CD8-positive, alpha-beta memory T cell (primary cell): Measurements from ENCODE around the gene TMEM125. TPM values are rescaled to one million over a fixed set of nuclear protein-coding genes. Genes with fewer than 3 reads are reported as not detected.

Experiments used
- CTCF ChIA-PET: fragments of 350-600 bp; sonication (Branson Sonifier 250); formaldehyde crosslinking; loops from one replicate; lab custom pipeline; 2021; ENCODE audit warnings: antibody characterized with exemption; lab: Charles Lee
- POLR2A ChIA-PET: fragments of 350-600 bp; sonication (Branson Sonifier 250); formaldehyde crosslinking; loops from one replicate; lab custom pipeline; 2021; ENCODE audit warnings: antibody characterized with exemption; lab: Charles Lee
- DNase-seq, 5 donors: peaks; one replicate each; pipeline versions ENCODE4 v3.0.0 to v3.0.0-alpha.2; 2020 to 2022; ENCODE audit warnings: mixed read lengths in 1 of 5
- H3K27ac ChIP-seq: one replicate; pipeline ENCODE4 v1.7.0; 2013; ENCODE audit warnings: low read depth, mild to moderate bottlenecking, low read length, moderate library complexity
- H3K27me3 ChIP-seq: 2 replicates; pipeline ENCODE4 v1.7.0; 2013; ENCODE audit warnings: low read length, mild to moderate bottlenecking; ENCODE audit not compliant: insufficient read depth, poor library complexity, severe bottlenecking
- H3K36me3 ChIP-seq: 2 replicates; pipeline ENCODE4 v1.7.0; 2013; ENCODE audit warnings: mild to moderate bottlenecking, low read length, moderate library complexity; ENCODE audit not compliant: insufficient read depth
- H3K4me1 ChIP-seq: 2 replicates; pipeline ENCODE4 v1.7.0; 2013; ENCODE audit warnings: mild to moderate bottlenecking, low read length, moderate library complexity; ENCODE audit not compliant: insufficient read depth
- H3K4me3 ChIP-seq: 2 replicates; pipeline ENCODE4 v1.7.0; 2013; ENCODE audit warnings: mild to moderate bottlenecking, low read length
- H3K9me3 ChIP-seq: 2 replicates; pipeline ENCODE4 v1.7.0; 2013; ENCODE audit warnings: mild to moderate bottlenecking, low read length
- H3K27ac Mint-ChIP-seq, 8 donors: one replicate each; pipeline ENCODE4 v1.8.0; 2020 to 2021; ENCODE audit warnings: mixed read lengths in 8 of 8, mild to moderate bottlenecking in 6 of 8, inconsistent platforms in 3 of 8, moderate library complexity in 3 of 8
- H3K27me3 Mint-ChIP-seq, 2 donors: one replicate each; pipeline ENCODE4 v1.8.0; 2020 to 2021; ENCODE audit warnings: mixed read lengths in 2 of 2, mild to moderate bottlenecking in 1 of 2, moderate library complexity in 1 of 2
- H3K36me3 Mint-ChIP-seq, 3 donors: one replicate each; pipeline ENCODE4 v1.8.0; 2020 to 2021; ENCODE audit warnings: mixed read lengths in 3 of 3, inconsistent platforms in 1 of 3, mild to moderate bottlenecking in 1 of 3
- H3K4me1 Mint-ChIP-seq, 3 donors: one replicate each; pipeline ENCODE4 v1.8.0; 2020 to 2021; ENCODE audit warnings: mixed read lengths in 3 of 3, inconsistent platforms in 1 of 3, mild to moderate bottlenecking in 1 of 3
- H3K4me3 Mint-ChIP-seq, 7 donors: one replicate each; pipeline ENCODE4 v1.8.0; 2020 to 2021; ENCODE audit warnings: mixed read lengths in 7 of 7, mild to moderate bottlenecking in 6 of 7, moderate library complexity in 4 of 7, inconsistent platforms in 2 of 7
- H3K9me3 Mint-ChIP-seq, 5 donors: one replicate each; pipeline ENCODE4 v1.8.0; 2020 to 2022; ENCODE audit warnings: mixed read lengths in 5 of 5, mild to moderate bottlenecking in 3 of 5, moderate library complexity in 2 of 5, inconsistent platforms in 1 of 5
- polyA plus RNA-seq: library from polyadenylated mRNA; unstranded; fragments of 300-500 nt; fragmentation: Illumina TruSeq; gene quantifications from one replicate; pipeline ENCODE4 v1.2.3, GENCODE V29; 2021
- total RNA-seq, 2 experiments: library from RNA; stranded (reverse); gene quantifications; one replicate each; pipeline ENCODE4 v1.2.3, GENCODE V29; 2021

Gene TMEM125
- total and polyA plus RNA-seq, 3 experiments from 2014 or later = not detected

DNA sequence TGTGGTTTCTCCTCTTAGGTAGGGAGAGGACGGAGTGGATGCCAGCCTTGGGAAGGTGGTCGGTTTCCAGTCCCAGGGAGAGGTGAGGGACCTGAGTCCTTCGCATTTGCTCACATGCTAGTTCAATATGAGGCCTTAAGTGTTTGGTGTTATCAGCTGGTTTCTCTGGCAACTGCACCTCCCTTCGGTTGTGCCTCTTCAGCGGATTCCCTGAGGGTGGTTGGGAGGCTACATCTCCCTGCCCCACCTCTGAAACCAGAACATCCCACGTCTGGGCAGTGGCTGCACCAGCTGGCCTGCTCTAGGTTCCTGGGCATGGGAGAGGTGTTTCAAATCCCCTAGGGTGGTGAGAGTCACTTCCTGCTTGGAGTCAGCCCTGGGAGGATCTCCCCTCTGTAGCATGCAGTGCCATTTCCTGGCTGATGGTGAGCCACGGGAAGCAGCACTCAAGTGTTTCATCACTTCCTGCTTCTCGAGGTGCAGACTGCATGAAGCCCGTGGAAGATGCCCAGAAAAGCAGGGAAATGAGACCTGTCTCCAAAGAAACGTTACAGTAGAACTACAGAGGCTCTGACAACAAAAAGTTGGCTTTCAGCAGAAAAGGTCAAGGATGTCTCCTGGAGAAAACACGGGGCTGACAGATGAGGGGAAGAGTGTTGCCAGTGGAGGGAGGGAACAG is 4.5 kb downstream of the TMEM125 start:
- Mint-ChIP-seq H3K9me3 (peaks cover 0 to 8% (median 0%) of the 10 kb centered on the region in 5 donors), H3K4me1 (peaks cover 16 to 29% (median 25%) of the 10 kb centered on the region in 3 donors), H3K27ac (peak overlapping the region in 7 of 8 donors; percentile 24 to 88 (median 53)), H3K27me3 (peaks cover 13 to 35% of the 10 kb centered on the region in 2 donors), H3K36me3 (no peaks in the 10 kb centered on the region), H3K4me3 (peak overlapping the region in 4 of 7 donors; percentile 45 to 74 (median 60))
- H3K27ac ChIP-seq = no peak overlapping the region
- peaks cover 10% of the 10 kb centered on the region for H3K4me1 ChIP-seq
- ChIA-PET POLR2A (no interaction called here), CTCF (no interaction called here)
- peak overlapping the region; percentile 10 for H3K4me3 ChIP-seq
- peak in 1 of 5 donors; percentile 28 for DNase-seq
- H3K27me3 ChIP-seq = no peaks in the 10 kb centered on the region
- H3K36me3 ChIP-seq = no peaks in the 10 kb centered on the region
- H3K9me3 ChIP-seq = no peaks in the 10 kb centered on the region

DNA sequence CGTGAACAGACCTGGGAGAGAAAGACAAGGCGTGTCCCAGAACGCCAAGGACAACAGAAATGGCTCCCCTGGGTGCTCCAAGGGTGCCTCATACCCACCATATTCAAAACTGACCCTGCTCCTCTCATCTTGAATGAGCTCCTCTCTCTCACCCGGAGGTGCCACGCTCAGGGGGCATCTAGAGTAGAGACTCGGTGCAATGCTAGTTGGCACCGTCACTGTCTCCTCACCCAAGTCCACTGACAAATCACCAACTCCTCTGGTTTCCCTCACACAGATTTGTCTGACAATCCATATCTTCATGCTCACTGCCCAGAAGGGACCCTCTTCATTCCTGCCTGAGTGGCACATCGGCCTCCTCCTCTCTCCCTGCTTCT is 5.0 kb downstream of the TMEM125 start:
- CTCF ChIA-PET = no interaction called here
- H3K36me3 ChIP-seq = no peaks in the 10 kb centered on the region
- no peak overlapping the region for H3K27ac ChIP-seq
- POLR2A ChIA-PET = no interaction called here
- H3K27me3 ChIP-seq = no peaks in the 10 kb centered on the region
- Mint-ChIP-seq H3K4me3 (peak overlapping the region in 4 of 7 donors; percentile 45 to 74 (median 60)), H3K27me3 (peaks cover 13 to 31% of the 10 kb centered on the region in 2 donors), H3K4me1 (peaks cover 16 to 29% (median 25%) of the 10 kb centered on the region in 3 donors), H3K36me3 (no peaks in the 10 kb centered on the region), H3K27ac (peak overlapping the region in 4 of 8 donors; percentile 38 to 88 (median 80)), H3K9me3 (peaks cover 0 to 8% (median 0%) of the 10 kb centered on the region in 5 donors)
- H3K4me3 ChIP-seq = peak overlapping the region; percentile 10
- no peak for DNase-seq
- peaks cover 10% of the 10 kb centered on the region for H3K4me1 ChIP-seq
- no peaks in the 10 kb centered on the region for H3K9me3 ChIP-seq

DNA sequence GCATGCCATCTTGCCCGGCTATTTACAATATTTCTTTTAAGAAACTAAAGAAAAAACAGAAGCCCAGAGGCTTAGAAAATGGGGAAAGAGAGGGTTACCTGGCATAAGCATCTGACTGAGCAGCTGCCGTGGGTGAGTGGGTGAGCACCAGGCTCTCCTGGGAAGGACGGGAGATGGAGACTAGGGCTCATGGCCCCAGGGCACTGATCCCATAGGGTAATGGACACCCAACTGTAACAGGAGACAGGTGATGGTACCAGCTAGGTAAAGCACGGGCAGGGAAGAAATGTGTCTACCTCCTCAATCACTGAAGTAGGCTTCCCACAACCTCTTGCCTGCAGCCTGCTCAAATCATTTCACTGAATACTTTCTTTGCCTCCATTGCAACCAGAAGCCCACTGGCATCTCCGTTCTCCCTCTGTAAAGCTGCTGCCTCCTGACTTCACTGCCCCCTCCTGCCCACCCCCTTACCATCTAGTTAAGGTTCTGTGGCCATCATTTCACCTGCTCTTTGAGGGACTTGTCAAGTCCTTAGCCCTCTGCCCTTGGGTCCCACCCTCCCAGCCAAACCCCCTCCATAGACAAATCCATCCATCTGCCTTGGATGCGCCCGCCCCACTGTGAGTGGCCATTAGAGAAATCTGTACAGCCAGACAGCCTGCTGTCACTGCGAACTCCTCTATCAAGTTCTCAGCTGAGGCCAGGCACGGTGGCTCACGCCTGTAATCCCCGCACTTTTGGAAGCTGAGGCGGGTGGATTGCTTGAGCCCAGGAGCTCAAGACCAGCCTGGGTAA is 6.2 kb downstream of the TMEM125 start:
- H3K27me3 ChIP-seq = no peaks in the 10 kb centered on the region
- POLR2A ChIA-PET = no interaction called here
- H3K27ac Mint-ChIP-seq = no peak overlapping the region
- DNase-seq = peak in 1 of 5 donors; percentile 23
- no peaks in the 10 kb centered on the region for H3K36me3 Mint-ChIP-seq
- peaks cover 0 to 8% (median 0%) of the 10 kb centered on the region in 5 donors for H3K9me3 Mint-ChIP-seq
- peaks cover 13 to 33% of the 10 kb centered on the region in 2 donors for H3K27me3 Mint-ChIP-seq
- H3K27ac ChIP-seq = no peak overlapping the region
- H3K4me1 ChIP-seq = peaks cover 10% of the 10 kb centered on the region
- no peaks in the 10 kb centered on the region for H3K9me3 ChIP-seq
- H3K4me3 ChIP-seq = no peak overlapping the region
- H3K4me1 Mint-ChIP-seq = peaks cover 10 to 17% (median 13%) of the 10 kb centered on the region in 3 donors
- CTCF ChIA-PET = no interaction called here
- H3K4me3 Mint-ChIP-seq = peak overlapping the region in 1 of 7 donors; percentile 8
- no peaks in the 10 kb centered on the region for H3K36me3 ChIP-seq

DNA sequence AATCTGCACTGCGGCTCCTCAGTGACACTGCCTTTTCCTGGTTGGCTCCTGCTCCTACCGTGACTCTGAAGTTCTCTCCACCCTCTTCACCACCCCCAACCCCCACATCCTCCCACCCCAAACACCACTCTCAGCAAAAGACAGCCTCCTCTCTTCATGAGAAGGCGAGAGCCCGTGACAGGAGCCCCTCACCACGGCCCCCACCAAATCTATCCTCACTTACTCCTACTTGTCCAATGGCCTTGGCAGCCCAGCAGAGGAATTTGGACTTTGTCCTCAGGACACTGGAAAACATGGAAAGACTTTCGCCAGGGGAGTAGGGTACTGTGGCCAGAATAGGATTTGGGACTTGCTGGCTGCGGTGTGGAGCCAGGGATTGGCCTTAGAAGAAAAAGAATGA is 6.9 kb downstream of the TMEM125 start:
- H3K27ac ChIP-seq = no peak overlapping the region
- H3K36me3 Mint-ChIP-seq = no peaks in the 10 kb centered on the region

DNA sequence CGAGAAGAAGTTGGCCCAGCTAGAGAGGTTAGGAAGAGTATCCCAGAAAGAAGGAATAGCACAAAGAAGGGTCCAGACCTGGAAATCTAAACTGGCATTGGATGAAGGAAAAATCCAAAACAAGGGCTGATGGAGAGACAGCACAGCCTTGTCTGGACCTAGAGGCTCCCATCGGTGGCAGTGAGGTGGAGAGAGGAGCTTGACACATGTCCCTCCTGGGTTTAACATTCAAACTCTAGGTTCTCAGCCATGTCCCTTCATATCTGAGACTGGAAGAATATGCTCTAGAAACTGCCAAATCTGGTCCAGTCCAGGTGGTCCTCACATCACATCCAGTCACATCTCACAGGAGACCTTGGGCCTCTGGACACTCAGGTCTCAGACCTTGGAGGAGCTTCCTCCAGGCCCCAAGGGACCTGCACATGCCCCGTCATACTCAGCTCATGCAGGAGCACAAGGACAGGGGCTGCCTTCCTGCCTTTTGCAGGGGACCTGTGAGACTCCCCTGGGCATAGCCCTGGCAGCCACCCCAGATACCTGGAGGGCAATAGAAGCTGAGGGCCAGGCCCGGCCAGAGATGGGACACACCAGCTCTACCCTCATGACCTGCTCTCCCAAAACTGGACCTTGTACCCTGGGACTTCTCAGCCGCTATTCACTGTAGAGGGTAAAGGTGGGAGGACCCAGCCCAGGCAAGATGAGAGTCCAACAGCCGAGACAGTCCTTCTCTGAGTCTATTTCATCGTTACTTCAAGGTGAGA is 7.5 kb downstream of the TMEM125 start:
- Histone ChIP-seq H3K36me3 (no peaks in the 10 kb centered on the region), H3K4me1 (peaks cover 10% of the 10 kb centered on the region), H3K4me3 (no peak overlapping the region), H3K27ac (no peak overlapping the region), H3K27me3 (no peaks in the 10 kb centered on the region), H3K9me3 (no peaks in the 10 kb centered on the region)
- Mint-ChIP-seq H3K36me3 (no peaks in the 10 kb centered on the region), H3K27me3 (peaks cover 11 to 21% of the 10 kb centered on the region in 2 donors), H3K4me1 (peaks cover 8 to 15% (median 11%) of the 10 kb centered on the region in 3 donors), H3K4me3 (no peak overlapping the region), H3K9me3 (peaks cover 0 to 8% (median 0%) of the 10 kb centered on the region in 5 donors), H3K27ac (peak overlapping the region in 2 of 8 donors; percentile 82 to 85)
- ChIA-PET POLR2A (no interaction called here), CTCF (no interaction called here)
- DNase-seq = peak in 1 of 5 donors; percentile 29

More for the DNA sequence above, 6.9 kb downstream of the TMEM125 start:
- H3K9me3 ChIP-seq = no peaks in the 10 kb centered on the region
- H3K36me3 ChIP-seq = no peaks in the 10 kb centered on the region
- H3K4me1 Mint-ChIP-seq = peaks cover 8 to 15% (median 11%) of the 10 kb centered on the region in 3 donors
- peaks cover 10% of the 10 kb centered on the region for H3K4me1 ChIP-seq
- no peak for DNase-seq
- ChIA-PET CTCF (no interaction called here), POLR2A (no interaction called here)
- H3K9me3 Mint-ChIP-seq = peaks cover 0 to 8% (median 0%) of the 10 kb centered on the region in 5 donors
- no peak overlapping the region for H3K4me3 ChIP-seq
- H3K4me3 Mint-ChIP-seq = peak overlapping the region in 1 of 7 donors; percentile 29
- no peaks in the 10 kb centered on the region for H3K27me3 ChIP-seq
- peaks cover 11 to 26% of the 10 kb centered on the region in 2 donors for H3K27me3 Mint-ChIP-seq
- peak overlapping the region in 1 of 8 donors; percentile 85 for H3K27ac Mint-ChIP-seq

DNA sequence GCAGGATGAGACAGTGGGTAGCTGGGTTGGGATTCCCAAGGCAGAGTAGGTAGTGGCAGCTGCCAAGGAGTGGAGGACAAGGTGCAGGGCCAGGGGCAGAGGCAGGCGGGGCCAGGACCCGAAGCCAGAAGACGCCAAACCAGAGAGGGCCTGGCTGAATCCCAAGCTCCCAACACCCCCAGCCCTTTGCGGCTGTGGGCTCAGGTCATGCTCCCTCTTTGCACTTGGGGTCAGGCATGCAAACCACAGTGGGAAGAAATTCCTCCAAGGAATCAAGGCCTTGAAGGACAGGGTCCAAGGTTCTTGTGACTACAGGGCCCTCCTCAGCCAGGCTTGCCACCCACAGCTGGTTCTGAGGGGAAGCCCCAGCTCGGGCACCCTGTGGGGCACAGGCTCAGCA is 9.4 kb downstream of the TMEM125 start:
- POLR2A ChIA-PET = no interaction called here
- Mint-ChIP-seq H3K4me3 (no peak overlapping the region), H3K27me3 (peaks cover 11 to 21% of the 10 kb centered on the region in 2 donors), H3K9me3 (peaks cover 0 to 8% (median 0%) of the 10 kb centered on the region in 5 donors), H3K27ac (no peak overlapping the region), H3K4me1 (peaks cover 8 to 14% (median 11%) of the 10 kb centered on the region in 3 donors), H3K36me3 (no peaks in the 10 kb centered on the region)
- CTCF ChIA-PET = no interaction called here
- no peak overlapping the region for H3K4me3 ChIP-seq
- H3K27ac ChIP-seq = no peak overlapping the region
- H3K27me3 ChIP-seq = no peaks in the 10 kb centered on the region
- DNase-seq = peak in 1 of 5 donors; percentile 19
- no peaks in the 10 kb centered on the region for H3K9me3 ChIP-seq
- H3K4me1 ChIP-seq = peaks cover 8% of the 10 kb centered on the region
- no peaks in the 10 kb centered on the region for H3K36me3 ChIP-seq

DNA sequence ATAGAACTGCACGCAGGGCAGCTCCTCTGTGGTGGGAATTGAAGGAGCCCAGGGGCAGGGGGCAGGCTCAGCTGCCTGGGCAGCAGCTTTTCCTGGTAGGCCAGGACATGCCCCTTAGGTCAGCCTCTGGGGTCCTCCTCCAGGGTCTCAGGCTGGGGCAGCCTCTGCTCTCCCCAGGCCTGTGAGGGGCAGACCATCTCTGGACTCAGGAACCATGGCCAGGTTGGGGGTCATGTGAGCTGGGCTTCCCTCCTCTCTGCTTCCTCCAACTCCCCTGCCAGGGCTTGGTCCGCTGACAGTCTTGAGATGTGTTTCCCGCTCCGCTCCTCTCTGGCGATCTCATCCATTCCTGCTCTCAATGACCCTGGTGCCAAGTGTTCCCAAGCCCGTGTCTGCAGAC is 9.9 kb downstream of the TMEM125 start:
- Mint-ChIP-seq H3K36me3 (no peaks in the 10 kb centered on the region), H3K27me3 (peaks cover 12 to 25% of the 10 kb centered on the region in 2 donors), H3K4me1 (peaks cover 4 to 9% (median 6%) of the 10 kb centered on the region in 3 donors), H3K27ac (no peak overlapping the region), H3K4me3 (no peak overlapping the region), H3K9me3 (peaks cover 0 to 5% (median 0%) of the 10 kb centered on the region in 5 donors)
- no peaks in the 10 kb centered on the region for H3K9me3 ChIP-seq
- peaks cover 3% of the 10 kb centered on the region for H3K4me1 ChIP-seq
- no peak overlapping the region for H3K4me3 ChIP-seq
- no peak overlapping the region for H3K27ac ChIP-seq
- H3K36me3 ChIP-seq = no peaks in the 10 kb centered on the region
- peak in 1 of 5 donors; percentile 7 for DNase-seq
- H3K27me3 ChIP-seq = no peaks in the 10 kb centered on the region
- POLR2A ChIA-PET = no interaction called here
- CTCF ChIA-PET = no interaction called here
